Cardiac fibroblast (primary cell): Measurements from ENCODE around the gene MRGPRX4.

ENCODE experiments used
- DNase-seq, 2 donors: peaks; one replicate each; pipeline versions ENCODE4 v3.0.0 to v3.0.0-alpha.2; 2010; ENCODE audit warnings: low read depth in 2 of 2
- H3K4me3 ChIP-seq, 2 donors: replicated peaks in 1 of 2; 1 replicate in 1 of 2; 2 replicates in 1 of 2; pipeline ENCODE4 v1.5.1; 2011; ENCODE audit warnings: low read depth in 2 of 2, low read length in 2 of 2, mild to moderate bottlenecking in 2 of 2, moderate library complexity in 1 of 2
- TF ChIP-seq, protein P1 (sequence below): IDR thresholded peaks from one replicate; pipeline ENCODE4 v1.5.1; 2011; ENCODE audit warnings: low read depth, mild to moderate bottlenecking, low read length, inconsistent platforms

The MRGPRX4 gene

GRCh38 chr11:18145025-18145424 lies 27.6 kb upstream of the MRGPRX4 start:
- TF ChIP-seq, protein P1, sequence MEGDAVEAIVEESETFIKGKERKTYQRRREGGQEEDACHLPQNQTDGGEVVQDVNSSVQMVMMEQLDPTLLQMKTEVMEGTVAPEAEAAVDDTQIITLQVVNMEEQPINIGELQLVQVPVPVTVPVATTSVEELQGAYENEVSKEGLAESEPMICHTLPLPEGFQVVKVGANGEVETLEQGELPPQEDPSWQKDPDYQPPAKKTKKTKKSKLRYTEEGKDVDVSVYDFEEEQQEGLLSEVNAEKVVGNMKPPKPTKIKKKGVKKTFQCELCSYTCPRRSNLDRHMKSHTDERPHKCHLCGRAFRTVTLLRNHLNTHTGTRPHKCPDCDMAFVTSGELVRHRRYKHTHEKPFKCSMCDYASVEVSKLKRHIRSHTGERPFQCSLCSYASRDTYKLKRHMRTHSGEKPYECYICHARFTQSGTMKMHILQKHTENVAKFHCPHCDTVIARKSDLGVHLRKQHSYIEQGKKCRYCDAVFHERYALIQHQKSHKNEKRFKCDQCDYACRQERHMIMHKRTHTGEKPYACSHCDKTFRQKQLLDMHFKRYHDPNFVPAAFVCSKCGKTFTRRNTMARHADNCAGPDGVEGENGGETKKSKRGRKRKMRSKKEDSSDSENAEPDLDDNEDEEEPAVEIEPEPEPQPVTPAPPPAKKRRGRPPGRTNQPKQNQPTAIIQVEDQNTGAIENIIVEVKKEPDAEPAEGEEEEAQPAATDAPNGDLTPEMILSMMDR: peak; percentile 34
- no peak overlapping the region for H3K4me3 ChIP-seq
- peak in 1 of 2 donors; percentile 7 for DNase-seq

DNA sequence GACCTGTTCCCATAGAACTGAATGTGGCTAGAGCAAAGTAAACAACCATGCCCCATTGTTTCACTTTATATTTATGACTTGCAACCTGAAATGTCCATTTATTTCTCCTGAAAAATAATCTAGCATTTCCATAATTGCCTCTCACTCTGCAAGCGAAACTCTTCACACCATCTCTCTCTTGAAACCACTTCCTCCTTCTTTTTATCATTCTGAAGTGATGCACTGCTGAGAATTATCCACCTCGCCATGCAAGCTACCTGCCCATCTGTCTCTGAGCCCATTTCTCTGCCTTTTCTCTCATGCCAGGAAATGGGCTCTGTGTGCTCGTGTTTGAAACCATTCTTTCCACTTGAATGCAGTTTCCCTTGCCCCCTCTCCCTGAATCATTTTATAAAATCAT lies 26.8 kb upstream of the MRGPRX4 start:
- DNase-seq: no peak
- TF ChIP-seq, protein P1: no peak
- H3K4me3 ChIP-seq: no peak overlapping the region

DNA sequence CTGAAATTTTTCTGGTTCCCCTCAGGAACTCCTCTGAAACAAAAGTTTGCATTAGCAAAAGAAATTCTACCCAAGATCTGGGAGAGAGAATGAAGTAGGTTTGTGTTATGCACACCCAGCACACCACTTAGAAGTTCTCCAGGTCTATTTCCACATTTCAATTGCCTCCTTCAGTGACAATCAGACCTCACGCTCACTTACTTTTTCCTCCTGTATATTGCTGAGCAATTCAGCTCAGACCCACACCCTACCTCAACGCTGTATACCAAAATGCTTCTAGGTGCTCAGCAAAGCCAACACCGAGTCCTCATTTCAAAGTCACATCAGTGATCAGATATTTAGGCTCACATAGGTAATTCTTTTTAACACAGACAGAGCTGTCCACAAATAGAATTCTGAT lies 21.1 kb upstream of the MRGPRX4 start:
- TF ChIP-seq, protein P1: no peak
- no peak for DNase-seq
- no peak overlapping the region for H3K4me3 ChIP-seq

- TF ChIP-seq, protein P1: no peak
- DNase-seq: no peak
- no peak overlapping the region for H3K4me3 ChIP-seq
Measured at GRCh38 chr11:18168372-18168771, 4.3 kb upstream of the MRGPRX4 start.

GRCh38 chr11:18171377-18172000 lies 1.1 kb upstream of the MRGPRX4 start:
- TF ChIP-seq, protein P1: peak; percentile 87
- H3K4me3 ChIP-seq: no peak overlapping the region
- DNase-seq: peak; percentile 15 to 55

DNA sequence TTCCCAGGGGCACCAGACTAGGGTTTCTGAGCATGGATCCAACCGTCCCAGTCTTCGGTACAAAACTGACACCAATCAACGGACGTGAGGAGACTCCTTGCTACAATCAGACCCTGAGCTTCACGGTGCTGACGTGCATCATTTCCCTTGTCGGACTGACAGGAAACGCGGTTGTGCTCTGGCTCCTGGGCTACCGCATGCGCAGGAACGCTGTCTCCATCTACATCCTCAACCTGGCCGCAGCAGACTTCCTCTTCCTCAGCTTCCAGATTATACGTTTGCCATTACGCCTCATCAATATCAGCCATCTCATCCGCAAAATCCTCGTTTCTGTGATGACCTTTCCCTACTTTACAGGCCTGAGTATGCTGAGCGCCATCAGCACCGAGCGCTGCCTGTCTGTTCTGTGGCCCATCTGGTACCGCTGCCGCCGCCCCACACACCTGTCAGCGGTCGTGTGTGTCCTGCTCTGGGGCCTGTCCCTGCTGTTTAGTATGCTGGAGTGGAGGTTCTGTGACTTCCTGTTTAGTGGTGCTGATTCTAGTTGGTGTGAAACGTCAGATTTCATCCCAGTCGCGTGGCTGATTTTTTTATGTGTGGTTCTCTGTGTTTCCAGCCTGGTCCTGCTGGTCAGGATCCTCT lies 709 bp downstream of the MRGPRX4 start:
- TF ChIP-seq, protein P1: no peak
- DNase-seq: no peak
- H3K4me3 ChIP-seq: no peak overlapping the region
